GM19452 (cell line): Measurements from ENCODE around the gene CBR1.

Experiments used
- ATAC-seq: cut with Tn5 transposase; IDR thresholded peaks from one replicate; pipeline ENCODE4 v1.9.1; 2021; ENCODE audit not compliant: unreplicated experiment

CBR1 gene

GRCh38 chr21:36113647-36114428, 44.0 kb downstream of the CBR1 start:
- ATAC-seq = no peak

- no peak for ATAC-seq
Measured at GRCh38 chr21:36115138-36115730, 45.4 kb downstream of the CBR1 start.

- ATAC-seq = no peak
Measured at GRCh38 chr21:36117286-36117741, 47.5 kb downstream of the CBR1 start.

DNA sequence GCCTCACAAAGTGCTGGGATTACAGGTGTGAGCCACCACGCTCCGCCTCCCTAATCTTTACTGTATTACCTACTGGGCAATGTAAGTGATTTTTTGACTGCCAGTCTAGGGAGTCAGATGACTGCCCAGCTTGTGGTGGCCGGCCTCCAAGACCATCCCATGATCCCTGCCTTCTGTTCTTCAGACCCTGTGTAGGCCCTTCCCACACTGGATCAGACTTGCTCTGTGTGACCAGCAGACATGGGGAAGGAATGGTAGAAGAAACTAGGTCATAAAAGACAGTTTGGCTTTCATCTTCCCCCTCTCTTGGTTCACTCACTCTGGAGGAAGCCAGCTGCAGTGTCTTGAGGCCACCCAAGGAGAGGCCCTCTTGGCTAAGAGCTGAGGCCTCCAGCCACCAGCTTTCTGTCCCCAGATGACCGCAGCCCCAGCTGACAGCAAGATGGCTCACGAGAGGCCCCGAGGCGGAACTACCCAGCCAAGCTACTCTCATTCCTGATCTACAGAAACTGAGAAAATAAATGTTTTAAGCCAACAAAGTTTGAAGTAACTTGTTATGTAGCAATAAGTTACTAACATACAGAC, 50.6 kb downstream of the CBR1 start:
- ATAC-seq = no peak
